Testis (tissue), 3 donors: Measurements from ENCODE around the gene GLRA1. TPM values are rescaled to one million over a fixed set of nuclear protein-coding genes. Genes with fewer than 3 reads are reported as not detected.

Experiments
- DNase-seq: peaks from one replicate; pipeline ENCODE4 v3.0.0-alpha.2; 2019
- H3K27ac ChIP-seq, 2 donors: fragments of 200-600 bp; sonication (generic); one replicate each; pipeline ENCODE4 v1.5.1; 2019
- H3K27me3 ChIP-seq: fragments of 200-600 bp; sonication (generic); one replicate; pipeline ENCODE4 v1.5.1; 2019
- H3K36me3 ChIP-seq: fragments of 200-600 bp; sonication (generic); one replicate; pipeline ENCODE4 v1.5.1; 2017; ENCODE audit warnings: low read depth; ENCODE audit errors: missing control alignments
- H3K4me1 ChIP-seq: fragments of 200-600 bp; sonication (generic); one replicate; pipeline ENCODE4 v1.5.1; 2019
- H3K4me3 ChIP-seq, 2 donors: fragments of 200-600 bp; sonication (generic); one replicate each; pipeline ENCODE4 v1.5.1; 2017 to 2019
- H3K9me3 ChIP-seq: fragments of 200-600 bp; sonication (generic); one replicate; pipeline ENCODE4 v1.5.1; 2017
- POLR2A ChIP-seq: fragments of 450-650 bp; IDR thresholded peaks from one replicate; pipeline ENCODE4 v1.6.1; 2017; ENCODE audit warnings: antibody characterized with exemption, mild to moderate bottlenecking, moderate library complexity
- WGBS, 2 donors: methylation state at CpG; one replicate each; pipeline ENCODE4 v1.1.5; 2018; 5-methylcytosine and 5-hydroxymethylcytosine counted together
- intact Hi-C: fragments of 100-400 bp; cut with DNase I; formaldehyde crosslinking; loops from one replicate; pipeline ENCODE4 v1.15.1; 2023; ENCODE audit warnings: low total_unique reads
- polyA plus RNA-seq: library from polyadenylated mRNA; stranded (reverse); fragments of 350-450 nt; fragmentation: Illumina TruSeq; extraction: RNeasy Lipid Tissue Mini Kit (QIAGEN cat#74804); gene quantifications from one replicate; pipeline ENCODE4 v1.2.3, GENCODE V29; 2014; ENCODE audit warnings: low read depth, low replicate concordance; ENCODE audit not compliant: insufficient read depth
- total RNA-seq, 2 donors: library from RNA; depleted of rRNA; stranded (reverse); fragments of >200 nt; gene quantifications; one replicate each; pipeline ENCODE4 v1.2.3, GENCODE V29; 2016
- TF ChIP-seq, protein P1 (sequence below), 3 experiments: fragments of 450-650 bp in 2 of 3; fragments of 200-600 bp in 1 of 3; sonication (generic) in 1 of 3; IDR thresholded peaks; one replicate each; pipeline ENCODE4 v1.5.1; 2016 to 2019; ENCODE audit warnings: antibody characterized with exemption in 3 of 3, mild to moderate bottlenecking in 2 of 3, moderate library complexity in 1 of 3

The GLRA1 gene
- total and polyA plus RNA-seq, 3 donors from 2014 or later, result not detected

DNA sequence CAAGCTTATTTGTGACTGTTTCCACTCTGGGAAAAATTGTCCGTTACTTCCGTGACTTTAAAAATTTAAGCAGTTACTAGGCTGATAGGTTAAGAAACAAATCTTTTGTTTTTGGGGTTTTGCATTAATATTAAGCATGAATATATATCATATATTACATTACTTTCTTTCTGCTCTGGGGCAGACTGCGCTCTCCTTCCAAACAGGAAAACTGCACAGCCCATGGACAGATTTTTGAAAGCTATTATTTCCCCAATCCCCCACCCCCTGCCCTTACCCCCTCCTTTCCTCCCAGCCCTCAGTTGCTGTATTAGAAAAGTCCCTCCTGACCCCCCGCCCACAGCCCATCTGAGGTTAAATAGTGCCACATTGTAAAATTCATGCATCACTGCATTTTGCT is 102.5 kb downstream of the GLRA1 start:
- Histone ChIP-seq H3K36me3 (no peaks in the 10 kb centered on the region), H3K27ac (no peak overlapping the region), H3K27me3 (no peaks in the 10 kb centered on the region), H3K4me1 (no peaks in the 10 kb centered on the region), H3K9me3 (no peaks in the 10 kb centered on the region), H3K4me3 (no peak overlapping the region)
- intact Hi-C loops, result no loop called here
- TF ChIP-seq, protein P1, sequence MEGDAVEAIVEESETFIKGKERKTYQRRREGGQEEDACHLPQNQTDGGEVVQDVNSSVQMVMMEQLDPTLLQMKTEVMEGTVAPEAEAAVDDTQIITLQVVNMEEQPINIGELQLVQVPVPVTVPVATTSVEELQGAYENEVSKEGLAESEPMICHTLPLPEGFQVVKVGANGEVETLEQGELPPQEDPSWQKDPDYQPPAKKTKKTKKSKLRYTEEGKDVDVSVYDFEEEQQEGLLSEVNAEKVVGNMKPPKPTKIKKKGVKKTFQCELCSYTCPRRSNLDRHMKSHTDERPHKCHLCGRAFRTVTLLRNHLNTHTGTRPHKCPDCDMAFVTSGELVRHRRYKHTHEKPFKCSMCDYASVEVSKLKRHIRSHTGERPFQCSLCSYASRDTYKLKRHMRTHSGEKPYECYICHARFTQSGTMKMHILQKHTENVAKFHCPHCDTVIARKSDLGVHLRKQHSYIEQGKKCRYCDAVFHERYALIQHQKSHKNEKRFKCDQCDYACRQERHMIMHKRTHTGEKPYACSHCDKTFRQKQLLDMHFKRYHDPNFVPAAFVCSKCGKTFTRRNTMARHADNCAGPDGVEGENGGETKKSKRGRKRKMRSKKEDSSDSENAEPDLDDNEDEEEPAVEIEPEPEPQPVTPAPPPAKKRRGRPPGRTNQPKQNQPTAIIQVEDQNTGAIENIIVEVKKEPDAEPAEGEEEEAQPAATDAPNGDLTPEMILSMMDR (IDR thresholded peaks at IDR 0.05), result no peak
- TF ChIP-seq POLR2A, result no peak
- 92 to 97% methylated on average over 4 of the region's 4 CpGs for WGBS, 2 donors
- no peak for DNase-seq

DNA sequence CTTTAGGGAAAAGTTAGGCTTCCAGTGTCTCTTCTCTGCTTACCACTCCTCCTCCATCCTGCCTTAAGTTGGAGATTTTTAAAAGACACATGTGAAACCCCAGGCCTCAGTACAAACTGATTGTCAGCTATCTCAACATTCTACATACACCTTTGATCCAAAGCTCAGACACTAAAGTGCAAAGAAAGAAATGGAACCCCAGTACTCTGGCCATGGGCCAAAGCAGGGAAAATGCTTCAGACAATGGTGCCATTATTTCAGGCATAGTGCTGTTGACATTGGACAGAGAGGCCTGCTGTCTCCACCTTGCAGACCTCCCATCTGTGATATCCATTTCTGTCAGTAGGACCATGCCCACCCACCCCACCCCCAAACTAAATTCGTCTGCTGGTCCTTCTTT is 103.7 kb downstream of the GLRA1 start:
- no peaks in the 10 kb centered on the region for H3K36me3 ChIP-seq
- DNase-seq, result no peak
- intact Hi-C loops, result no loop called here
- TF ChIP-seq, protein P1 (IDR thresholded peaks at IDR 0.05), result no peak
- TF ChIP-seq POLR2A, result no peak
- no peaks in the 10 kb centered on the region for H3K27me3 ChIP-seq
- no peak overlapping the region for H3K4me3 ChIP-seq
- 68 to 72% methylated on average over 1 of the region's 1 CpG for WGBS, 2 donors
- H3K9me3 ChIP-seq, result no peaks in the 10 kb centered on the region
- H3K4me1 ChIP-seq, result no peaks in the 10 kb centered on the region
- no peak overlapping the region for H3K27ac ChIP-seq

DNA sequence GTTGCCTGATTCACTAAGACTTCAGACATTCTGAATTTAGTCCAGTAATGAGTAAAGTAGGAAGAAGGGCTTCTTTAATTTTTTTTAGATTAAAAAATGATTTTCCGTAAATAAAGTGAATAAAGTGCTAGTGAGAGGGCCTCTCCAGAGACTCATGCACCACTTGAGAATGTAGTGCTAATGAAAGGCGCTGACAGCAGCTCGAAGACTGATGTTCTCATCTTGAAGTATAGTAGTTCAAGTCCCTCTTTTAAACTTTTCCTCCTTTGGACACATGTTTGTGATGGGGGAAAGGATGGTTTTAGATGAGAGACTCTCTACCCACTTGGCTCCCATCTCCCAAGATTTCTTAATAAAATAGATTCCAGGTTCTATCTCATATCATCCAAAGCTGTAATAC is 104.4 kb downstream of the GLRA1 start:
- 92 to 93% methylated on average over 3 of the region's 3 CpGs for WGBS, 2 donors
- no peak overlapping the region for H3K27ac ChIP-seq
- intact Hi-C loops, result no loop called here
- H3K4me3 ChIP-seq, result no peak overlapping the region
- no peaks in the 10 kb centered on the region for H3K4me1 ChIP-seq
- no peak for DNase-seq
- H3K9me3 ChIP-seq, result no peaks in the 10 kb centered on the region
- H3K36me3 ChIP-seq, result no peaks in the 10 kb centered on the region
- H3K27me3 ChIP-seq, result no peaks in the 10 kb centered on the region
- TF ChIP-seq, protein P1 (IDR thresholded peaks at IDR 0.05), result no peak
- no peak for TF ChIP-seq POLR2A

DNA sequence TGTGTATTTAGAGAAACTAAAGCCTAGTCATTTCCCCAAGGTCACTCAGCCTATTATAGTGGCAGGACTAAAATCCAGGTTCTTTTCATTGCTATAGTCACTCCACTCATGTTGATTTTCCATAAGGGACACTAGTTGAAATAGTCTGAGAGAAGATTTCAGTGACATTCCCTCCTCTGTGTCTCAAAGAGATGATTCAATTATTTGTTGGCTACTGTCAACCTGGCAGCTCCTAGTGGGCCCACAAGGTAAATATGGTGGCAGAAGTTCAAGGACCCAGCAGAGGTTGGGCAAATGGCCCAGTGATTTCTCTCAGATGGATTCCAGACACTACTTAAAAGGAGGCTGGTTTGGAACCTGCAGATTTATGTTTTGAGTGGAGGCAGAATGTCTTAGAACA is 104.8 kb downstream of the GLRA1 start:
- Histone ChIP-seq H3K9me3 (no peaks in the 10 kb centered on the region), H3K36me3 (no peaks in the 10 kb centered on the region), H3K27me3 (no peaks in the 10 kb centered on the region), H3K4me3 (no peak overlapping the region), H3K4me1 (no peaks in the 10 kb centered on the region), H3K27ac (no peak overlapping the region)
- DNase-seq, result no peak
- no peak for TF ChIP-seq POLR2A
- TF ChIP-seq, protein P1 (IDR thresholded peaks at IDR 0.05), result no peak
- intact Hi-C loops, result no loop called here

DNA sequence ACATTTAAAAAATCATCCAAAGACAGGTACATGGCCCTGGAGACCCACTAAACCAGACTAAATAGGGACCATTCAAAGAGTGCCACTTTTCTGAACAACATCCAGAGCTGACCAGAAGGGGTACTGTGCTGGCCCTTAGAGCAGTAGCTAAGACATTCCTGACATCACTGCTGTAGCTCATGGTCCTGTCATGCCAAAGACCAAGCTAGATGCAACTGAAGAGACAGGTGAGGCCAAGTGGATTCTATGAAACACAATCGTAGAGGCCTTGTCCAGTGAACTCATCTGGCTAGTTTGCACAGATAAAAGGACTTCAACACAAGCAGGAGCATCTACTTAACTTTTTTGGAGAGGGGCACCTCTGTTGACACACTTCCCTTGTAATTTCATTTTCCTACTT is 109.6 kb downstream of the GLRA1 start:
- Histone ChIP-seq H3K36me3 (no peaks in the 10 kb centered on the region), H3K4me1 (no peaks in the 10 kb centered on the region), H3K27me3 (no peaks in the 10 kb centered on the region), H3K4me3 (no peak overlapping the region), H3K9me3 (no peaks in the 10 kb centered on the region), H3K27ac (no peak overlapping the region)
- intact Hi-C loops, result no loop called here
- no peak for DNase-seq
- 60 to 78% methylated on average over 1 of the region's 1 CpG for WGBS, 2 donors
- TF ChIP-seq POLR2A, result no peak
- TF ChIP-seq, protein P1 (IDR thresholded peaks at IDR 0.05), result no peak
